Measurements from ENCODE around the gene GAD2. TPM values are rescaled to one million over a fixed set of nuclear protein-coding genes. Genes with fewer than 3 reads are reported as not detected.

GAD2 gene
- total and polyA plus RNA-seq, 9 of the 15 experiments (the other 6 are each of a cell fraction or from before 2014, with no cell fraction given) = not detected

- Histone ChIP-seq H3K4me2 (ENCODE audit: insufficient read depth, low read length) (no peak overlapping the region), H3K9me3 (replicated peaks; ENCODE audit: control insufficient read depth, insufficient read depth, low read depth, low read length) (no peaks in the 10 kb centered on the region), H3K27me3 (ENCODE audit: control insufficient read depth in 2 of 2, insufficient read depth in 2 of 2, low read length in 2 of 2) (no peaks in the 10 kb centered on the region), H3K27ac (ENCODE audit: extremely low read depth, low read depth, low read length) (no peak overlapping the region), H3K4me3 (no peak overlapping the region), H3K9ac (ENCODE audit: insufficient read depth in 1 of 2, low read depth in 2 of 2, low read length in 2 of 2) (no peak overlapping the region), H2AFZ (ENCODE audit: low read depth, low read length) (no peak overlapping the region), H3K79me2 (ENCODE audit: control insufficient read depth, insufficient read depth, low read length) (no peaks in the 10 kb centered on the region), H3K4me1 (replicated peaks in 1 of 2; ENCODE audit: control insufficient read depth in 2 of 2, insufficient read depth in 2 of 2, low read length in 2 of 2) (no peaks in the 10 kb centered on the region), H4K20me1 (replicated peaks; ENCODE audit: control insufficient read depth, insufficient read depth, low read length) (no peaks in the 10 kb centered on the region), H3K36me3 (ENCODE audit: control insufficient read depth, insufficient read depth, low read length) (no peaks in the 10 kb centered on the region), H3K9me1 (ENCODE audit: control insufficient read depth, insufficient read depth, low read length) (no peaks in the 10 kb centered on the region)
- BruUV-seq (replicated peaks) = no TSS peak
- ChIA-PET CTCF (ENCODE audit: low intra/inter-chr PET ratio) (no interaction called here), POLR2A (no interaction called here)
- in situ Hi-C loops (cut with MboI) = no loop called here
- 1% methylated on average over 3 of the region's 3 CpGs for WGBS (ENCODE audit: insufficient coverage, low coverage, missing lambda C conversion rate)
- FAIRE-seq = no peak
- intact Hi-C loops (cut with micrococcal nuclease) = no loop called here
- no peak for ATAC-seq
- DNase-seq (ENCODE audit: extremely low read depth in 1 of 4, low spot score in 3 of 4) = no peak
- no peak for TF ChIP-seq ETV1 (tag; conservative IDR thresholded peaks at IDR 0.05; ENCODE audit: low read depth)
- no peak for TF ChIP-seq ARNT (IDR thresholded peaks at IDR 0.05)
- peak; percentile 87 for TF ChIP-seq MAFF (IDR thresholded peaks at IDR 0.05; ENCODE audit: low read length)
- no peak for TF ChIP-seq BRCA1 (IDR thresholded peaks at IDR 0.05)
- TF ChIP-seq BRCA1 (CRISPR knock-in tag; IDR thresholded peaks at IDR 0.05) = no peak
- TF ChIP-seq ZNF311 (CRISPR knock-in tag; IDR thresholded peaks at IDR 0.05) = no peak
- TF ChIP-seq, protein P1, sequence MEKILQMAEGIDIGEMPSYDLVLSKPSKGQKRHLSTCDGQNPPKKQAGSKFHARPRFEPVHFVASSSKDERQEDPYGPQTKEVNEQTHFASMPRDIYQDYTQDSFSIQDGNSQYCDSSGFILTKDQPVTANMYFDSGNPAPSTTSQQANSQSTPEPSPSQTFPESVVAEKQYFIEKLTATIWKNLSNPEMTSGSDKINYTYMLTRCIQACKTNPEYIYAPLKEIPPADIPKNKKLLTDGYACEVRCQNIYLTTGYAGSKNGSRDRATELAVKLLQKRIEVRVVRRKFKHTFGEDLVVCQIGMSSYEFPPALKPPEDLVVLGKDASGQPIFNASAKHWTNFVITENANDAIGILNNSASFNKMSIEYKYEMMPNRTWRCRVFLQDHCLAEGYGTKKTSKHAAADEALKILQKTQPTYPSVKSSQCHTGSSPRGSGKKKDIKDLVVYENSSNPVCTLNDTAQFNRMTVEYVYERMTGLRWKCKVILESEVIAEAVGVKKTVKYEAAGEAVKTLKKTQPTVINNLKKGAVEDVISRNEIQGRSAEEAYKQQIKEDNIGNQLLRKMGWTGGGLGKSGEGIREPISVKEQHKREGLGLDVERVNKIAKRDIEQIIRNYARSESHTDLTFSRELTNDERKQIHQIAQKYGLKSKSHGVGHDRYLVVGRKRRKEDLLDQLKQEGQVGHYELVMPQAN (IDR thresholded peaks at IDR 0.05; ENCODE audit: borderline replicate concordance) = no peak
- TF ChIP-seq MAFK (IDR thresholded peaks at IDR 0.05; ENCODE audit: low read length) = peak; percentile 86
- TF ChIP-seq TAF7 (tag; IDR thresholded peaks at IDR 0.05) = no peak
- TF ChIP-seq HEY1 (CRISPR knock-in tag; IDR thresholded peaks at IDR 0.05; ENCODE audit: borderline replicate concordance) = no peak
- peak; percentile 88 for TF ChIP-seq ZNF316 (IDR thresholded peaks at IDR 0.05)
- TF ChIP-seq NFE2 (IDR thresholded peaks at IDR 0.05; ENCODE audit: low read depth) = peak; percentile 45; the same call in 1 of the 2 replicates
- TF ChIP-seq POLR2A (conservative IDR thresholded peaks at IDR 0.05) = no peak
- no peak for TF ChIP-seq ARID1B (IDR thresholded peaks at IDR 0.05)
- TF ChIP-seq, protein P2, sequence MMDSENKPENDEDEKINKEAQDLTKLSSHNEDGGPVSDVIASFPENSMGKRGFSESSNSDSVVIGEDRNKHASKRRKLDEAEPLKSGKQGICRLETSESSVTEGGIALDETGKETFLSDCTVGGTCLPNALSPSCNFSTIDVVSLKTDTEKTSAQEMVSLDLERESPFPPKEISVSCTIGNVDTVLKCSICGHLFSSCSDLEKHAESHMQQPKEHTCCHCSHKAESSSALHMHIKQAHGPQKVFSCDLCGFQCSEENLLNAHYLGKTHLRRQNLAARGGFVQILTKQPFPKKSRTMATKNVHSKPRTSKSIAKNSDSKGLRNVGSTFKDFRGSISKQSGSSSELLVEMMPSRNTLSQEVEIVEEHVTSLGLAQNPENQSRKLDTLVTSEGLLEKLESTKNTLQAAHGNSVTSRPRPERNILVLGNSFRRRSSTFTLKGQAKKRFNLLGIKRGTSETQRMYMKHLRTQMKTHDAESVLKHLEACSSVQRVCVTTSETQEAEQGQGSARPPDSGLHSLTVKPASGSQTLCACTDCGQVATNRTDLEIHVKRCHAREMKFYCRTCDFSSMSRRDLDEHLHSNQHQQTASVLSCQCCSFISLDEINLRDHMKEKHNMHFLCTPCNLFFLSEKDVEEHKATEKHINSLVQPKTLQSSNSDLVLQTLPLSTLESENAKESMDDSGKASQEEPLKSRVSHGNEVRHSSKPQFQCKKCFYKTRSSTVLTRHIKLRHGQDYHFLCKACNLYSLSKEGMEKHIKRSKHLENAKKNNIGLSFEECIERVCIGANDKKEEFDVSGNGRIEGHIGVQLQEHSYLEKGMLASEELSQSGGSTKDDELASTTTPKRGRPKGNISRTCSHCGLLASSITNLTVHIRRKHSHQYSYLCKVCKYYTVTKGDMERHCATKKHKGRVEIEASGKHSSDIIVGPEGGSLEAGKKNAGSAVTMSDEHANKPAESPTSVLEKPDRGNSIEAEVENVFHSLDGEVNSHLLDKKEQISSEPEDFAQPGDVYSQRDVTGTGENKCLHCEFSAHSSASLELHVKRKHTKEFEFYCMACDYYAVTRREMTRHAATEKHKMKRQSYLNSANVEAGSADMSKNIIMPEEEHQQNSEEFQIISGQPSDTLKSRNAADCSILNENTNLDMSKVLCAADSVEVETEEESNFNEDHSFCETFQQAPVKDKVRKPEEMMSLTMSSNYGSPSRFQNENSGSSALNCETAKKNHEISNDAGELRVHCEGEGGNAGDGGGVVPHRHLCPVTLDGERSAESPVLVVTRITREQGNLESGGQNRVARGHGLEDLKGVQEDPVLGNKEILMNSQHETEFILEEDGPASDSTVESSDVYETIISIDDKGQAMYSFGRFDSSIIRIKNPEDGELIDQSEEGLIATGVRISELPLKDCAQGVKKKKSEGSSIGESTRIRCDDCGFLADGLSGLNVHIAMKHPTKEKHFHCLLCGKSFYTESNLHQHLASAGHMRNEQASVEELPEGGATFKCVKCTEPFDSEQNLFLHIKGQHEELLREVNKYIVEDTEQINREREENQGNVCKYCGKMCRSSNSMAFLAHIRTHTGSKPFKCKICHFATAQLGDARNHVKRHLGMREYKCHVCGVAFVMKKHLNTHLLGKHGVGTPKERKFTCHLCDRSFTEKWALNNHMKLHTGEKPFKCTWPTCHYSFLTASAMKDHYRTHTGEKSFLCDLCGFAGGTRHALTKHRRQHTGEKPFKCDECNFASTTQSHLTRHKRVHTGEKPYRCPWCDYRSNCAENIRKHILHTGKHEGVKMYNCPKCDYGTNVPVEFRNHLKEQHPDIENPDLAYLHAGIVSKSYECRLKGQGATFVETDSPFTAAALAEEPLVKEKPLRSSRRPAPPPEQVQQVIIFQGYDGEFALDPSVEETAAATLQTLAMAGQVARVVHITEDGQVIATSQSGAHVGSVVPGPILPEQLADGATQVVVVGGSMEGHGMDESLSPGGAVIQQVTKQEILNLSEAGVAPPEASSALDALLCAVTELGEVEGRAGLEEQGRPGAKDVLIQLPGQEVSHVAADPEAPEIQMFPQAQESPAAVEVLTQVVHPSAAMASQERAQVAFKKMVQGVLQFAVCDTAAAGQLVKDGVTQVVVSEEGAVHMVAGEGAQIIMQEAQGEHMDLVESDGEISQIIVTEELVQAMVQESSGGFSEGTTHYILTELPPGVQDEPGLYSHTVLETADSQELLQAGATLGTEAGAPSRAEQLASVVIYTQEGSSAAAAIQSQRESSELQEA (IDR thresholded peaks at IDR 0.05; ENCODE audit: low read depth) = no peak
- no peak for TF ChIP-seq SNIP1 (IDR thresholded peaks at IDR 0.05; ENCODE audit: low read depth)
- TF ChIP-seq GATAD2A (IDR thresholded peaks at IDR 0.05) = no peak
- TF ChIP-seq EZH2 (IDR thresholded peaks at IDR 0.05; ENCODE audit: borderline replicate concordance, low read depth, low read length) = no peak
These were observed 106.6 kb downstream of the GAD2 start for GRCh38 chr10:26323219-26323618.

Measured in K562 (cell line).